Stimulated activated CD8-positive, alpha-beta memory T cell treated with anti-CD3 and anti-CD28 coated beads, Interleukin-4, amount 100 ng/mL, for 1 hour (primary cell): ENCODE results near the gene VWF.

ENCODE experiments used
- DNase-seq, 2 donors: peaks; one replicate each; pipeline ENCODE4 v3.0.0-alpha.2; 2020; ENCODE audit warnings: low read depth in 2 of 2, low spot score in 1 of 2

The VWF gene

DNA sequence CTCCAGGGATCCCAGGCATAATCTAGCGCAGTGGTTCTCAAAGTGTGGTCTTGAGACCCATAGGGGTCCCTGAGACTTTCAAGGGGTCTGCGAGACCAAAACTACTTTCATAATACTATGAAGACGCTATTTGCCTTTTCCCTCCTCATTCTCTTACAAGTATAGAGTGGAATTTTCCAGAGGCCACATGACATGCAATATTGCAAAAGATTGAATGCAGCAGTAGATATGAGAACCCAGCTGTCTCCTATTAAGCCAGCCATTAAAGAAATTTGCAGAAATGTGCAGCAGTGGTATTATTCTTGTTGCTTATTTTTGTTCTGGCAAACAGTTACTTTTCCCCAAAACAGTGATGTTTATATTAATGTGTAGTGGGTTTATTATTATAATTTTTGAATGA is 62.8 kb downstream of the VWF start:
- no peak for DNase-seq

DNA sequence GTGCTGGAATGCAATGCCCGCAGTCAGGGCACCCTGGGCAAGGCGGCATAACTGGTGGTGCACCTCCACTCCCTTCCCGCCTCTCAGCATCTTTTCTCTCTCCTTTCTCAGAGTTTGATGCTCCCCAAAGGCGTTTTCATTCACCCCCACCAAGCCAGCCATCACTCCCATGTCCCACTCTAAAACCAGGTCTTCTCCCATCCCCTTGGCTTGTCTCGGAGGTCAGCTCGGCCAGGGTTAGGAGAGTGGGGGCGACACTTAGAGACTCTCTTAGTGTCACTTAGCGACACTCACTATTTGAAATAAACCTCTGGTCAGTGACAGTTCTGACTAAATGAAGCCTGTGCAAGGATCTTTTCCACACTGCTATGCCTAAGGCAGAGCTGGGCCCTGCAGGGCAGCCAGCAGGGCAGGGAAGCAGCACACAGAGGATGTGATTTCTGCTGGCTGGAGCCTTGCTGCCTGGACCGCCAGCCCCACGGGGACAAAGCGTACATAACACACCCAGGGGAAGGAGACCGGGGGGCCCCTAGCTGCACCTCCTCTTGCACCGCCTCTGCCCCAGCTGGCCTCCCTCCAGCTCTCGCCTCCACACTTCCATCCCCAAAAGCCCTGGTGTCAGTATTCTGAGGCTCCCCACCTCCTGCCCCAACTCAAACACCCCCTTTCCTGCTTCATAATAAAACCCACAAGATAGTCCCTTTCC is 64.5 kb downstream of the VWF start:
- DNase-seq = no peak

DNA sequence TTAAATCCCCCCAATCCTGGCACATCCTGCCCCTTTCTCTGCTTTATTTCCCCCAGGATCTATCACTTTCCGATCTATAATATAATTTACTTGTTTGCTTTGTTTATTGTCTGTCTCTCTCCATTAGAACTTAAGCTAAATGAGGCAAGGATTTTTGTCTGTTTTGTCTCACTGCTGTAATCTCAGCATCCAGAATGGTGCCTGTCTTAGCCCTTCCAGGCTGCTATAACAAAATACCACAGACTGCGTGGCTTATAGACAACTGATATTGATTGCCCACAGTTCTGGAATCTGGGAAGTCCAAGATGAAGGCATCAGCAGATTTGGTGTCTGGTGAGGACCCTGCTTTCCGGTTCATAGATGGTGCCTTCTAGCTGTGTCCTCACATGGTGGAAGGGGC is 65.2 kb downstream of the VWF start:
- no peak for DNase-seq

DNA sequence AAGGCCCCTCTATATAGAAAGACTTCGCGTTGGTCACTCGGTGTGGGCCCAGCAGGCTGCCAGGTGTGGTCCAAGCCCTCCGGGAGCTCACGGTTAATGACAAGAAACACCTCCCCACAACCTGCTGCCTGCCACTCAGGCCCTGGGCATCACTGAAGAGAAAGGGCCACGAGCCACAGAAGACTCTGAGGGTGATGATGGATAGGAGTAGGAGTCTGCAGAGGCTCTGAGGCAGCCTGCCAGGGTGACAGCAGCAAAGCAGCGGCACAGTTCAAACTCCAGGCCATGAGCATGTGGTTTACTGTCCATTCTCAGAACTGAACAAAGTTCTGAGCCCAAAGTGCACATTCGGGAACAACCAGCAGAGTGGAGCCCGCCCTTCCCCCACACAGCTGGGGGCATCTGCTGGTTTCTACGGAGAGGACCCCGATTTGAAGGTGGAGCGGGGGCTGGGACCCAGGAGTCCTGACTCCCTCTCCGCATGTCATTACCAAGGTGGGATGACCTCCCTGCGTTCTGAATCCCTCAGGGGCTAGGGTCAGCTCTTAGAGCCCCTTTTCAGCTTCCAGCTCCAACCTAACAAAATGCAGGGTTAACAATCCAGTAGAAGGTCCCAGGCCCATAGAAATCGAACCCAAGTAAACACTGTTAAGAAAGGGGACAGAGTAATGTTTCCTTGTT is 65.8 kb downstream of the VWF start:
- no peak for DNase-seq

DNA sequence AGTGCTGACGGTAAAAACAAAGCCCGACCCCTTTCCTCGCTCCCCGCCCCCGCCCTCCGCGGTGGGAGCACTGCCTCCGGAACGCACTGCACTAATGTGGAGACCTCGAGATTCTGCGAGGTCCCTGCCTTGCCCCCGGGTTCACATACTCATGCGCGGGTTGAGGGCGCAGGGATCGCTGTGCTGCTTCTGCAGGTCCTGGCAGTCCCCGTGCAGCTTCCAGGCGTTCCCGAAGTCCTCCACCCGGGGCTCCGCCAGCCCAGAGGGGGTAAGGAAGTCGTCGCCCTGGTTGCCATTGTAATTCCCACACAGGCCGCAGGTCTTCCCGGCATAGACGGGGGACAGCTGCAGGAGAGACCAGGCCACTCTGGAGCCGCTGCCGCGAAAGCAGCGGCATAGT is 66.8 kb downstream of the VWF start:
- DNase-seq = no peak

DNA sequence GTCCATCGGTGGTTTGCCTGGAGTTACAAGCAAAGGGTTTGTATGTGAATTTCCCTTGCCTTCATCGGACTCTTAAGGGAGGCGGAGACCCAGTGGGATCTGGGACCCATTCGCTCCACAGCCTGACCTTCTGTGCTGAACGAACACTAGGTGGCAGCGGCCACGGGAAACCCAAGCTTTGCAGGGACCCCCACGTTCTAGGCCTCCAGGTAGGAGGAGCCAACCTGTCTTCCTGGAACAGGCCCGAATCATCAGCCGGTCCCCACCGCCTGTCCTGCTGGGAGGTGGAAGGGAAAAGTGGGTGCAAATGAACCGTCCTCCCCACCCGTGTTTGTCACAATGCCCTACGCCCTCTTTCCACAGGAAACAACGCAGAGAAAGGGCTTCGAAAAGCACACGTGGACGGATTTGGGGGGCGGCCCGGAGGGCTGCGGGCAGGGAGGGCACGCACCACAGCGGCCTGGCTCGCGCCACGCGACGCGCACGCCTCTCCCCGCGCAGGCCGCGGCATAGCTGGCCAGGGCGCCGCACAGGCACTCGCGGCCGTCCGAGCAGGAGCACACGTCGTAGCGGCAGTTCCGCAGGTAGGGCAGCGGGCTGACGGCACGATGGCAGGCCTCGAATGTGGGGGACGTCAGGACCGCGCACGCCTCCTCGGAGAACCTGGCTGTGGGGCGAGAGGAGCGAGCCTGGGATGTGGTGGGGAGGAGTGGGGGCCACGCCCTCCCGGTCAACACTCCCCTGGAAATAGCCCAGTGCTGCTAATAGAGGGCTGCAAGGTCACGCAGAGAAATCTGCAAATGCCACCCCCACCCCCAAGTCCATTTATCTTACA is 67.8 kb downstream of the VWF start:
- DNase-seq = peak in 1 of 2 donors; percentile 7

DNA sequence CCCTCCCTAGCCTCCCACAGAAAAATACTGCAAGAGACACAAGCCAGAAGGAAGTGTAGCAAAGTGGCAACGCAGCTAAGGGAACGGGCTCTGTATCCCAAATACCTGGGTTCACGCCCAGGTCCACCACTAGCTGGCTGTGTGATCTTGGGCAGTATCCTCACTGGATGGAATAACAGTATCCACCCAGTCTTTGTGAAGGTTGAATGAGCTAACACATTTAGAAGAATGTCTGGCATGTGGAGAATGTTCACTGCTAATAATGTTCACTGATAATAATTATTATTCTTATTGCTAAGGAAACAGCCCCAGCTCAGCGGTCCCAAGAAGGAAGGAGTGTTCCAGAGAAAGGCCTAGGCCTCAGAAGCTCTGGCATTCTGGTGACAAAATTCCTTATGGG is 70.9 kb downstream of the VWF start:
- DNase-seq = no peak

DNA sequence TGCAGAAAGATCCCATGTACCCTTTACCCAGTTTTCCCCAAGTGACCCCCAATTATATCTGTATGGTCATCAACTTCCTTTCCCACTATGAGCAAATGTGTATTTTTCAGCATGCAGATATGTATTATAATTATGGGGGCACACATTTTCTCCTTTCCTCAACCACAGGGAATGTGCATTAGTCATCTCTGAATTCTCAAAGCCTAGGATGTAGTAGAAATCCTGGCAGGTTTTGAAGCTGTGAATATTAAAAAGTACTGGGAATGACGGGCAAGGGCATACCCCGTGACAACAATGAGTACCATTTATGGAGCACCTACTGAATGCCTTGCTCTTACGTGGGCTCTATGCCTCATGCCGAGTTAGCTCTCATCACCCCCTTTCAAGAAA is 71.5 kb downstream of the VWF start:
- no peak for DNase-seq

DNA sequence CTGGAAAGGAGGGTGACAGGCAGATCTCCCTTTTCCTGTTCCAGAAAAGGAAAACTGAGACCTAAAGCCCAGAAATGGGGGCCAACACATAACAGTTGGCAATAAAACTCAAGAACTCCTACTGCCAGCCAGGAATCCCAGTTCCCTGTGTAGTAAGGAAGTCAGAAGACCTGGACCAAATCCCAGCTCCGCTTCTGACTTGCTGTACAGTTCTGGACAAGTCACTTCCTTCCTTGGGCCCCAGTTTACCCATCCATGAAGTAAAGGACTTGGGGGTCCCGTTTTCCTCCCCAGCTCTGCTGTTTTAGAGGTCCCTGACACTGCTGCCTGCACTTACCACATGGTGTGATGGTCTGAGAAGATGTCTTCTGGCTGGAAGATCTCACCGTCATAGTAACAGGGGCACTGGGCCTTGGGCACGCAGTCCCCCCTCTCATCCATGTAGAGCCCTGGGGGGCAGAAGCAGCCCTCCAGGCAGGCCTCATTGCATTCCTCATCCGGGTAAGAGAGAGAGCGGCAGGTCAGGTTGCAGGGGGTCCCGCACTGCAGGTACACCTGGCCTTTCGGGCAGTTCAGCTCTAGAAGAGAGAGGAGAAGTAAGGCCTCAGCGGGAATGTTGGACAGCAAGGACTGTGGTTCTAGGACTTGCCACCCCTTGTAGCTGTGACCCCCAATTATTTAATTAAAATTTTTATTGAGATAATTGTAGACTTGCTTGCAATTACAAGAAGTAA is 72.1 kb downstream of the VWF start:
- no peak for DNase-seq

DNA sequence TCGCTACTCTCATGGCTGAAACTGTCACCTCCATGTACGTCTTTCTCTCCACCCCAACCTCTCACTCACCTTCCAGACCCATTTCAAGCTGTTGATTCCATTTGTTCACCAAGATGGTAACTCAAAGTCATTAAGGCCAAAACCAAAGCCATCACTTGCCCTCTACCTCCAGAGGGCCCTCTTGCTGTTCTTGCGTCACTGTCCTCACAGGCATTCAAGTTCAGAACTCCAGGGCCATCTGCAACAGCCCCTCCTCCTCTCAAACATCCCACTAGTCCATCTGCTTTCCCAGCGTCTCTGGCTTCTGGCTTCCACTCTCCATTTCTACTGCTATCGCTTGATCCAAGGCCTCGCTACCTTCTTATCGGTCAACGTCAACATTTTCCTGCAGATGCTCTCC is 74.5 kb downstream of the VWF start:
- no peak for DNase-seq

DNA sequence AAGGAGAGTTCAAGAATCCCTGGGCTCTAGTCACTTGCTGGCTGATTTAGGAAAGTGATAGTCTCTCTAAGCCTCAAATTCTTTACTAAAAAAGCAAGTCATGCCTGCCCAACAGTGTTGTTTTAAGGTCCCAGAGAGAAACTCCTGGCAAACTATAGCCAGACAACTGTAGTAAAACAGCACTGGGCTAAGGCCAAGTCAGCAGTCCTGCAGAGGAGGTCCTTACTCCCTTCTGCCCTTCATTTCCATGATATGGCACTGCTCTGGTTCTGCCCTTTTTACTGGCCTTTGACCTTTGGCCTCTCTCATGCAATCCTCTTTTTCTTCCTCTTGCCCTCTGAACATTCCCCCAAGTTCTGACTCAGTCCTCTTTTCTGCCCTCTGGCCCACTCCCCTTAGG is 74.9 kb downstream of the VWF start:
- DNase-seq = no peak

DNA sequence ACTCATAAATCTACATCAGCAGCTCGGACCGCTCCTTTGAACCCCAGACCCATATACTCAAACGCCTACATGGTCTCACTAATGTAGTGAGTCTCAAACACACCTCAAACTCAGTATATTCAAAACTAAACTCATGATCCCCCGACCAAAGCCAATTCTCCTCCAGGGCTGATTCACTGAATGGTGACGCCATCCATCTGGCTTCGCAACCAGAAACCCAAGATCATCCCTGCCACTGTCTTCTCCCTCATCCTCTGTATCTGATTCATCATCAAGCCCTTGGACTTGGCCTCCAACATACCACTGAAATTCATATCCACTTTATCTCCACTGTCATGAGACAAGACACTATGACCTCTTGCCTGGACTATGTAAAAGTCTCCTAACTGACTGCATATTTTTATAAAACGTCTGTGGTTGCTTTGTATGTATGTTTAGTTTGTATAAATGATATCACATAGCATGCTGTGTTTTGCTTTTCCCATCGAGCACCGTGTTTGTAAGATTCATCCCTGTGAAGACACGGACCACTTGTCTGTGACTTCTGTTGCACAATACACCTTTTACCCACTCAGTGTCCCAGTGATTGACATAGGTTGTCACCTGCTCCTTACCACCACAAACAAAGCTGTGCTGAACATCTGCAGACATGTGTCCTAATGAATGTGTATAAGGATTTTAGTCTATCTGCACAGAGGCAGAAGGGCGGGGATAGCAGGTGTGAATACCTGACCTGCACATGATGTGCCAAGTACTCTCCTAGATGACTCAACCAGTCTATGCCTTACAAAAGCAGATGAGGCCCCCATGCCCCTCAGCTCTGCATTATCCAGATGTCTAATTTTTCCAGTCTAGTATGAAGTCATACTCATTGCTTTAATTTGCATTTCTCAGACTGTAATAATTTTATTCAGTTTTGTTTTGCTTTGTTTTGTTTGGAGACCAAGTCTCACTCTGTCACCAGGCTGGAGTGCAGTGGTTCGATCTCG is 76.9 kb downstream of the VWF start:
- no peak for DNase-seq

DNA sequence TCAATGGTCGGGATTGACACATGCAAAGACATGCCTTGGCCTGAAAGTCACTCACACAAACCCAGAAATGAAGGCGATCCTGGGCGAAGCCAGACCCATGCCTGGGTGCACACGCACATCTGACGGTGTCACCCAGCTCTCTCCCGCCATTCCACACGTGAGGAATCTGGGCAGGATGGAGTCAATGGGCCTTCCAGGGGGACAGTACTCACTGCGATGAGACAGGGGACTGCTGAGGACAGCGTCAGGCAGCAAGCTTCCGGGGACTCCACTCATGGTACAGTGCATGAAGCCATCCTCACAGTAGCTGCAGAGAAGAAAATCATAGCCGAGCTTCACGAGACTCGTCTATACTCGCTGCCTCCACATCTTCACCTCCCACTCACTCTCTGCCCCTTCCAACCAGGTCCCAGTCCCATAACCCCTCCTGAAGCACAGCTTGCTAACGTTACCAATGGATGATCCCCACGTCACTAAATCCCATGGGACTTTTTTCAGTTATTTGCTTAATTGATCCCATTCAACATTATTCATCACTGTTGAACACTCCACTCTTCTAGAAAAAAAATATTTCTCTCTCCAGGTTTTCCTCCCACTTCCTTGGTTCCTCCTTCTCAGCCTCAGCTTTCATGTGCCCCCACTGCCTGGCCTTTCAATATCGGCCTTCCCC is 77.8 kb downstream of the VWF start:
- no peak for DNase-seq

DNA sequence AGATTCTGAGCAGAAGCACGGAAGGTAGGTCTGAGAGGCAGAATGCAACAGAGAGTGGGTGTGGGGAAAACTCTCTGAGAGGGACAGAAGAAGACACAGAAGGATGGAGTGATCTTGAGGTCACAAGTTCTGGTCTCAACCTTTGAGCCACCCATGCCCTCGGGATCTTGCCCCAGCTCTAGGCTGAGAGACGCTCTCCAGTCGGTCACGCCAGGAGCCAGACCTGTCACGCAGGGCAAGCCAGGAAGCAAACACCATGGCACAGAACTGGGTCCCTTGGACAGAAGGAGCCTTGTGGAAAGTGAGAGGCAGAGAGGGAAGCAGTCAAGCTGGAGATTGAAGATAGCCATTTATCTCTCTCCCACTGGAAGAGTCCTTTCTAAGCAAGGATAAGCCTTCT is 79.0 kb downstream of the VWF start:
- DNase-seq = no peak

DNA sequence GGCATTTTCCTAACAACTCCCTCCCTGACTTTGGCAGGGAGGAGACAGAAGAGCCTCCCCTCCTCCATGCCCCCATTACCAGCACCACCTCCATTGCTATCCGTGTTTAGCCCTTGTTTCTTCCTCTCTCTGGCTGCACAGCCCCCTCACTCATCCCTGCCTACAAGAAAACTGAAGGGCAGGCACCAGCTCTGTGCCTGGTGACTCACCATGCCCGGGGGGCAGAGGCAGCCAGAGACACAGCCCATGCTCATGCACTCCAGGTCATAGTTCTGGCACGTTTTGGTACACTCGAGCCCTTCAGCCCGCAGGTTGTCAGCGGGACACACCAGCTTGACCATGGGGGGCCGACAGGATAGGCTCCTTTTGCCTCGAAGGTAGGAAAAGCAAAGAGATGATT is 80.4 kb downstream of the VWF start:
- no peak for DNase-seq

DNA sequence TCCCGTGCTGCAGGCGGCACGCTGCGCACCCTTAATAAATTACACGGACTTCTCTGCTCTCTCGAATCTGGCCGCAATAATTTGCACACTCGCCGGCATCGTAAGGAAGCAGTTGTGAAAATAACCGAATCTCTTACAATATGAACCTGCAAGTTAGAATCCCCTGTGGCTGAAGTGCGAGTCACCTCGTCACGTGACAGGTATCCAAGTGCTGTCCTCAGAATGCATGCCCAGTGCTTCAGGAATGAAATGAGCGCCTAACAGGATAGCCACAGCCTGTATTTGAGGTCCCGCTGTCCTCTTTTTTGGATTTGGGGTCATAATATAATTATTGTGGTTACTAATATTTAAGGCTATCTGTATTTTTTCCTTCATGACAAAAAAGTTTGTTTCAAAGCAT is 82.0 kb downstream of the VWF start:
- DNase-seq = no peak

DNA sequence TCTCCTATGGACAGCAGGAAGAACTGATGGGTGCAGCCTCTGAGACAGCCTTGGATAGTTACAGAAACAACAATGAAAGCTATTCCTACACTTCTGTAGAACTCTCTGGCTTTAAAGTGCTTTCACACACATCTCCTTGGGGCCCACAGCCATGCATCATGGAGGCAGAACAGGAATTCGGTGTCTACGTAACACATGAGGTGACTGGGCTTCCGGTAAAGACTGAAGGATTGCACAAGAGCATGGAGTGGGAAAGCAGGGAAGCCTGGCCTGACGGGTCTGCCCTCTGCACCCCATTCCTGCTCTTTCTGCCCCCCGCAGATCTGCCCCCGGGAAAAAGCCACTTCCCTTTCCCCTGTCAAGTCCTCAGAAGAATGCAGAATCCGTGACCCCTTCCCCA is 82.6 kb downstream of the VWF start:
- DNase-seq = no peak

DNA sequence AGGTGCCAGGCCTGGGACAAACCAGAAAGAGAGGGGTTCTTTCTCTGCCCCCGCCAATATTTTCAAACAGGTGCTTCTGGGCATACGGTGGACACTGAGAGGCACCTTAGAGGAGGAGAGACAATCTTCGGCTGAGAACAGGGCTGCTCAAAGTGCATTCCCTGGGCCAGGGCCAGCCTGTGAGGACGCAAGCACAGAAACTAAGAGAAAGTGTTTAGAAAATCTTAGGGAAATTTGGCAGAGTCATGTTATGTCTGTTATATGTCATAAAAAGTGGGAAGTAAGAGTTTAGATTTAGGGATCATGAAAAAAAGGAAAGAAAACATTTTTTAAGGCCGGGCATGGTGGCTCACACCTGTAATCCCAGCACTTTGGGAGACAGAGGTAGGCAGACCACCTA is 83.7 kb downstream of the VWF start:
- no peak for DNase-seq

DNA sequence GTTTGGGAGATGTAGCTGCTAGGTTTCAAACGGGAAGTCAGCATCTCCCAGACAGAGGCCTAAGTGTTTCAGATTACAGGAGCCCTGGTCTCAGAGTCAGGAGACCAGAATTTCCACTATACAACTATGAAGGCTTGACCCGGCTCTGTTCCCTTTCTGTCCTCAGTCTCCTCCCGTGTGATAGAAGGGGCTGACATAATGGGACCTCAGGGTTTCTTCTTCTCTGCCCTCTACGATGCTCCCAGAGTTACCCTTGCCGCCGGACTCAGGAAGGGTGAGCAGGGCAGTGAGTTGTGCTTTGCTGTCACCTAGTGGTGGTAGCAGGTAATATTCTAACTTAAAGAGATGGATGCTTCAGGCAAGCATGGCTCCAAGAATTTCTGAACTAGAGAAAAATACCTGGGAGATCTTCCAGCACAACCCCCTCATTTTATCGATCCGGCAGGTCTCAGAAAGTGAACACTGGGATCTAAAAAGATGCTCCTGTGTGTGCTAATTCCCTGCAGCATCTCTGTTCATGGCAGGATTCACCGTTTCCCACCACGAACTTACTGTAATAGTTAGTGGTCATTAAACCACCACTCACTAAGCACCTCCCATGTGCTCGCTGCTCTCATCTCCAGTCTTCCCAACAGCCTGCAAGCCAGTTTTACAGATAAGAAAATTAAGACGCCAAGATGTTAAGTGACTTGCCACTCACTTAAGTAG is 84.4 kb downstream of the VWF start:
- peak in 1 of 2 donors; percentile 5 for DNase-seq
